OCI-M1 (cell line): ENCODE results near the gene NIN.

ENCODE experiments used
- DNase-seq: peaks from one replicate; lab custom pipeline; 2025; lab: John Stamatoyannopoulos, UW

Gene NIN

DNA sequence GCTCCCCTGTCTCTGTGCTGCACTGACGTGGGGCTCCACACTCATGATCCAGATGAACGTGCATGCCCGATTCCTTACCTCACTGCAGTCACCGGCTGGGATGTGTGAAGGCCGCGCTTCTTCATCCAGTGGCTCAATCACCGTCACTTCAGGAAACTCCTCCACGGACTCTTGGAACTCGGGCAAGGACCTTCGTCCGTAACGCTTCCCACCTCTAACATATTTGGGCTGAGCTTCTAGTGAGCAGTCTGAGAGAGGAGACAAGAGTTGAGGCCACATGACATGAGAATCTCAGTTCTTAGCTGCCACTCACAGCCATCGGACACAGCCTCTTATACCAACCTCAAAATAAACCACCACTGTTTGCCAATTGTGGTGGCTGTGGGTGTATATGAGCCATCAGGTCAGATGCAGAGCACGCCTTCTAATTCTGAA, 38.3 kb downstream of the NIN start:
- DNase-seq = no peak

DNA sequence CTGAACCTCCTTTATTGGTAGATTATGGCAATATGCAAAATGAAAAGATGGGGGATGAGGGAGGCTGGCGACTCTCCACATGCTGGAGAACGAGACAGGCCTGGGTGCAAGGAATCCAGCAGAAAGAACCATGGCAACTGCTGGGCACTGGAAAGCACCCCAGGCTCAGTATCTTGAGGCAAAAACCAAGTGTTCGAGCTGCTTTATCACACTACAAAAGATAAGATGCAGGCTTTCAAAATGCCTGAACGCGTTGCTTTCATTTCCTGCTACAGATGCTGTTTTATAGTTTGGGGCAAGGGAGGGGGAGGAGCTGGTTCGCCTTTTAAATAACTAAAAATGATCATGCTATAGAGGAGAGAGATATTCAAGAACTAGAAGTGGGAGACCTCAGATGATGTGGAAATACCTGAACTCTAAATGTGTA, 38.9 kb downstream of the NIN start:
- no peak for DNase-seq

DNA sequence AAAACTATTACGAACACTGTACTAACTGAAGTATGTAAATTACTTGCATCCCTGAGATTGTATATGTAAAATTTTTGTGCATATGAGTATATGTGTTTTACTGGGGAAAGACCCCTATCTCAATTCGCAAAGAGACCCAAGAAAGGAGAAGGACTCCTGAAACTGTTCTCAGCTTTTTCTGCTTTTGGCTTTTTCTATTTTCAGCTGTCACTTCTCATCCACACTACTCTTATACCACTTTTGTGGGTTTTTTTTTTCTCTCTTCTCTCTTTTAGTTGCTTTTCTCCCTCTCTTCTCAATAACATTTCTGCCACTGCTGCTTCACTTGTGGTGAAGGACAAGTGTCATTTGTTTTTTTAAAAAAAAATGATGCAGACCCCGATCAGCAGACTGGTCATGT, 39.8 kb downstream of the NIN start:
- no peak for DNase-seq

DNA sequence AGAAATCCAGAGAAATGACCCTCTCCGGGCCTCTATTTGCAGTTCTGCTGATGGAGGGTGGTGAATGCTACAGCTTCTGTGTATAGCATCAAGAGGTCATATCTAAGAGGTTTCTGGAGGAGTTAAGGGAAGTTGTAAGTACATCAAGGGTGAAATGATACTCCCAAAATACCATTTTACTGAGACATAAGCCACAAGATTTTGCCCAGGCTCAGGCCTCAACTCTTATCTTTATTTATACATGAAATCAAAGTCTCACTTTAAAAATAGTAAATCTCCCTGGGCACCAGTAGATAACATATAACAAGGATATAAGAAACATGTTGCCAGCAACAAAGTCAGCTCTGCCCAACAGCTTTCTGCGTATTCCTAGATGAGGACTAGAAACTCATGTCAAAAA, 40.4 kb downstream of the NIN start:
- DNase-seq = peak; percentile 1

DNA sequence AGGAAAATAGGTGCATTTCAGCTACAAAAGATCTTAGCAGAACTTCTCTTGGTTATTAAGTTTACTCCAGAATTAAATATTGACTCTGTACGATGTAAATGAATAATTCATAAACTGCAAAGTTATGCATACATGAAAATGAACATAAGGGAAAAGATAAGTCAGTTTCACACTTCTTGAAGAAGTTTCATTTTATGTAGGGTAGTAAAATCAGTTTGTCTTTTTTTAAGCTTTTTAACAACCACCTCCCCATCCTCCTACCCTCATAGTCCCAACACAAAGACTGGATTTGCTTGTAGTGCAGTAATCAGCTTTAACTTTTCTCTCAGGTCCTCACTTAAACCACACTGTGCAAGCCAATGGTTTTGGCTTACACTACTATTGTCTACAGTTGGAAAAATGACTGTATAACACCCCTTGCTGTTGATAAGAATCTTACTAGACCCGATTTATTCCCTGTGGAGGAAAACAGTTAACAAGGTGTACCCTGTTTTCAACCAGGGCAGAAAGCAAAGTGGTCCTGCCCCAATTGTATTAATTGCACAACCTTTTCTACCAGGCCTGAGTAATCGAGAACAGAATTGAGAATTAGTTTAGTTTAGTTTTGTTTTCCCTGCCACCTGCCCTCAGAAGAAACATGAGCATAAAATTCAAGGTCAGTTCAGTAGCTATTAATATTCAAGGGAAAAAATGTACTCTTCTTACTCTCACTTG, 44.1 kb downstream of the NIN start:
- no peak for DNase-seq

DNA sequence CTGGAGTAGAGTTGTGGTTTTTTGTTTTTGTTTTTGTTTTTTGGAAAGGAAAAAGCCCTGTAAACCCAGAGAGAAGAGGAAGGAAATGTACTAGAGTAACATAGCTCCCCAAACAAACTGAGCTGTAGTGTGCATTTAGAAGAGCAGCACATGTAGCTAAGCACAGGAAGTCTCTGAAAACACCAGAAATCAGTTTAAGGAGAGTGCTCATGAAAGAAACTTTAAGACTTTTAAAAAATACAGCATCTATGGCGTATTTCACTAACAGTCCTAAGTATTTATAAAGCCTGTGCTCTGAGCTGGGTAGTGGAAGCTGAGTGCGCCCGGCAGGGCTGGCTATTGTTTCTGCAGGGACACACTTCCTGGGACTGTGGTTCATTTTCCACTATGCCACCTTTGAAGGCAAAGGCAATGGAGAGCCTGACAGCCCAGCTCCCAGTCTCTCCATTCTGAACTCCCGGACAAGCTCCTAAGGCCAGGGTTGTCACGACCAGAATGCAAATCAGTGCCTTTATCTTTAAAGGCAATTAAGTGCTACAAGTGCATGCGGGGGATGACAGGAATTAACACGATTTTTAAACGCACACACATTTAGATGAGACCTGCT, 45.4 kb downstream of the NIN start:
- no peak for DNase-seq

DNA sequence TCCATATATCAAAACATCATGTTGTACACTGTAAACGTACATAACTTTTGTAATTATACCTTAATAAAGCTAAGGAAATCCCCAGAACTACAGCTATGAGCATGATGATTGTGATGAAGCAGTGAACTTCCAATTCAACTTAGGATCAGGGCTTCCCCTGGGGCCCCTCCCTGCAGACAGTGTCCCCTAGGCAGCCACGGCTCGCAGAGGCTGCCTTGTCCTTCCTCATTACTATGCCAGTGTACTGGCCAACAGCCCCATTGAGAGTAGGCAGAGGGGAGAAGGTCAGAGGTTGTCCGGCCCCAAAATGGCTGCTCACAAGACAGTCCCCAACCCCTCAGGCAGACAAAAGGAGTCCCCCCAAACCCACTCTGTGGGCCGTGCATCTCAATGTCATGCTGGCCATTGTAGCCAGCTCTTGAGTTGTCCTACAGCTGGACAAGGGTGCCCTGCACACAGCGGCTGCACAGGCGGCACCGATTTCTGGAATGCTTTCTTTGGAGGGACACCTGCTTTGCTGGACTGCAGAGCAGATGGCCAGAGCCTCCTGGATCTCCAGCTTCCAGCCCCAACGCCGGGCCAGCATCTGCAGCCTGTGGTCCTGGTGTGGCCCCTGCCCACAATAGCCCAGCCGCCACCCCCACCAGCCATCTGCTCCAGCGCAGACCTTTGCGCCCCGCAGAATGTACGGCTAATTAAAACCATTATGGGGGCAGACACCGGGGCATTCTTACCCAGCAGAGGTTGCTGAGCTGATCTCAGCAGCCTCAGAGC, 46.1 kb downstream of the NIN start:
- no peak for DNase-seq

DNA sequence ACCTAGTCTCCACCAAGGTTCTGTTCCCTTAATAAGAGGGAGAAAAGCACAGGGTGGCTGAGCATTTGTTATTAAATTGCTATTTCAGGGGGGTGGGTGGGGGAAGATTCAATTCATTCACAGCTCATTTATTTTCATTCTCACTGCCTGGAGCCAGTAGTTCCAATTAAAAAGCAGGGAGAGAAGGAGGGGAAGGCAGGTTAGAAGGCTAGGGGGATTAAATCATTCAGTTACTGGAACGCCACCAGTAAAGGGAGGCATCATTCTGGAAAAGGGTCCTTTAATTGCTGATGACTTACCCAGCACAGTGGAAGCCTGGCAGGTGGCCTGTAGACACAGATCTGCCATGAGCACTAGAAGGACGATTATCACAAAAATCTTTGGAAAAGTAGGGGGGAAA, 47.4 kb downstream of the NIN start:
- no peak for DNase-seq

DNA sequence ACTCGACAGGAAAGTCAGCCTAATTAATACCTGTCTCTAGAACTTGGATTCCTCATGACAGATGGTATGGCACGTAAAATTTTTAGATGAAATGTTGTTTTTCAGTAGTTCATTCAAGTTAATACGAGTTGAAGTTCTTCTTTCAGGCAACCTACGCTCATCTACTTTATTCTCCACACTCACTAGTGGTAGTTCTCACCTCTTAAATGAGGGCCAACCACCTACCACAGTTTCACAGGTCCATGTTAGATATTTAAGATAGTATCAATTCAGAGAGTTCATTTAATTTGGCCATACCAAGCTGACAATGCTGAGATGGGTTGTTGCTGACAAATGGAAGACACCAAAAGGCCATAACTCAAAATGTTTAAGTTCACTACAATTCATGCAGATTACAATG, 50.6 kb downstream of the NIN start:
- no peak for DNase-seq

DNA sequence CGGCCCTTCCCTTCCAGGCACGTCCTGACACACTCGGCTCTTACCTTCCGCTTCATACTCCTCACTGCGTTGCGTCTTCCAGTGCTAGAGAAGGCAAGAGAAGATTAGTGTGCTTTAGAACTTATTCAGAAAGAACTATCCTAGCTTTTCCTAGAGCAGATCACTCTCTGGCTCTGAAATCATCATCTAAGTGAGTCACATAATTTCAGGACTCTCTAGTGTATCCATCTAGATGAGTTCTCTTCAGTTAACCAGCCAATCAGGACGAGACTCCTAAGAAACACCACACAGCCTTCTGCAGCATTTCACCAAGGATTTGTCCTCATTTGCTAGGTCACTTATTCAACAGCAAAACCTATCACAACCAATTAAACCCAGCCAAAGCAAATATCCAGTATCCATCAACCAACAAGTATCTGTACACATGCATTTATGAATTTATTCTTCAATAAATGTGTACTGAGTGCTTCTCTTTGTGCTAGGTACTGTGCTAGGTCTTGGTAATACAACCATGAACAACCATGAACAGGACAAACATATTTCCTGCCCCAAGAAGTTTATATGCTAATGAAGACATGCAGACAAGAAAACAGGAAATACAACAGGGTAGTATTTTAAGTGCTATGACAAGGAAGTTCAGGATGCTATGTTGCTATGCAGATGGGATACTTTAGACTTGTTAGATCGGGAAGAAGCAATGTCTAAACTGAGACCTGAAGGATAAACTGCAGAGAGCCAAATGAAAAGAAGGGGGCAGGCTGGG, 52.1 kb downstream of the NIN start:
- DNase-seq = no peak

DNA sequence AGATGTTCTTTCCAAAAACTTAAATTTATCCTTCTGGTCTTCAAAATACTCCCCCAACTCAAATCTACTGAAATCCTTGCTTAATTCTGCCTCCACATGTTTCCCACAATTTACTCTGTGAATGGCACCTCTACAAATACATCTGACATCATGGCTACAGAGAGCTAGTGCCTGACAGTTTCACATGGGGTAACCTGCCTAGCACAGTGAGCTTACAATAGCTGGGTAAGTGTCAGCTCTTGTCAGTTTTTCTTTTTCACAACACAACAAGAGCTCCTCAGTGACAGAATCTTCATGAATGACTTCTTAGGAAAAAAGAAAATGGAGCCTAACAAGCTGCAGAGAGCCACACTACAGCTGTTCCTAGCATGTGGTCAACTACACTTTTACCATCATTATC, 54.4 kb downstream of the NIN start:
- DNase-seq = no peak

DNA sequence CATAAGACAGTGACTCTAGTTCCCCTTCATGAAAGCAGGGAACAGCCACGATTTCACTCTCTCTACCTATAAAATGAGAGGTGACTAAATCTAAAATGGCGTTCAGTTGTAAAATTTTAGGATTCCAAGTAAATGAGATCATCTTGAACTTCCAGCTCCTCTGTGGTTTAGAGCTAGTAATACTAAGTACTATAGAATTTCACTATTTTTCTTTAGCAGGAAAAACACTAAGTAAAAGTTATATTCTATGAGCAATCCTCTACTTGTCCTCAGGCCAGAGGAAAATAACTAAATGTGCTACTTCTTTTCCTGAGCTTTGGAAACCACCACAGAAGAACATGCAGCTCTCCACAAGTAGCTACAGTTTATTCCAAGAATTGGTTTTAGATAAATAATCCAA, 55.6 kb downstream of the NIN start:
- no peak for DNase-seq

DNA sequence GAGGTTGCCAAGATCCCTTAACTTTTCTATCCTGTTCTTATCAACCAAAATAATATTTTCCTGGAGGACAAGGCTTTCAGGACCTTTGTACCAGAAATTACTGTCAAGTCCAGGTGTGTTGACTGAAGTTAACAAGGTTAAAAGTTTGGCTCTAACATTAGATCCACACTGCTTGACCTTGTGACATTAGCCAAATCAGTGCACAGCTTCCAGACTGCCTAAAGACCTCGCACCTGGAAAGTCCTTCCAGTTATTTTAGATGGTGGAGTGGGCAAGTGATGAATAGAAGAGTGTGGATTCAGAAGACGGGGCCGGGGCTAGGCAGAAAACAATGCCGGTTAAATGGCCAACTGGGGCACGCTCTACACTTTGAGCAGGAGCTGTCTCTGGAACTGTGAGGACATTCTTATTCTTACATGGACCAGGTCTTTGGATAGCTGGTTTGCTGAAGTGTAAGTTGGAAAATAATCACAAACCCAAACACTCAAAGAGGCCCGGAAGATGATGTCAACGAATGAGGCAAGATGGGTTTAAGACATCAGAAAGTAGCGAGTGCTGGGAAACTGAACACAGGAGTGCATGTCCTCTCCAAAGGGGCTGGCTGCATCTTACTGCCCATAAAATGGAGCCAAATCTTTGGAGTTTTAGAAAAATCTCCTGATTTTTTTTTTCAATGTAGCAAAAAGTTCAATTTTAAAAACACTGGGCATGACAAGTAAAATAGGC, 56.3 kb downstream of the NIN start:
- no peak for DNase-seq

DNA sequence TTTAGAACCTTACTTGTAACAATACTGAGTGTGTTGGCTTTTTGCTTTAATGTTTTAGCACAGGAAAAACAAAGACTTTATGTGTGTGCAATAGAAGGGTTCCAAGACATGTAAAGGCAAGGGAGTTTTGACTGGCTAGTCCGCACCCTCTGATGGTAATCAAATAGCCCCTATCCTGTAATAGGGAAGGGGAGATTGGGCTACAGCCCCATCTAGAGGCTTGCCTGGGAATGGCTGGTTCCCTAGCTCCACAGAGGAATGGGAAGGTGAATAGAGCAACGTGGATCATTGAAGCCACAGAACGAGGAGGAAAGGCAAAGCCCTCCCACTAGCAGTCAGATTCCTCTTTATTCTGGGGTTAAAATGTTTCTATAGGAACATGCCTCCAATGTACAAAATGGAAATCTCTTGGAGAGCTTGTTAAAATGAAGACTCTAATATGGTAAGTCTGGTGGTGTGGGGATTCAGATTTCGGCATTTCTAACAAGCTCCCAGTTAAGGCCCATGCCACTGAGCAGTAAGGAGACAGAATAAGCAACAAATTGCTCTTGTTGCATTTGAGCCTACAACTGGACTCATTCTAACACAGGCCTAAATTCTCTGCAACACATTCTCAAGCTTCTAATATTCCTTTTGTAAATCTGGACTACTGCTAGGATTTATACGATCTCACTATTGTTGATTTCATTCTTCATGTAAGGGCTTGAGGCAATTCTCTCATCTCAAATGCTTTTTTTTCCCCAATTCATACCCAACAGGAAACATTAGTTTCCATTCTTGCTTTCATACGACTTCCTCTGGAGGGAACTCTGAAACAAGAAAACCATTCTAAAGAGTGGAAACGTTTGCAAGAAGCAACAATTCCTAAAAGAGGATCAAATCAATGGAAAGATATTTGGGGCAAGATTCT, 57.1 kb downstream of the NIN start:
- peak; percentile 72 for DNase-seq

DNA sequence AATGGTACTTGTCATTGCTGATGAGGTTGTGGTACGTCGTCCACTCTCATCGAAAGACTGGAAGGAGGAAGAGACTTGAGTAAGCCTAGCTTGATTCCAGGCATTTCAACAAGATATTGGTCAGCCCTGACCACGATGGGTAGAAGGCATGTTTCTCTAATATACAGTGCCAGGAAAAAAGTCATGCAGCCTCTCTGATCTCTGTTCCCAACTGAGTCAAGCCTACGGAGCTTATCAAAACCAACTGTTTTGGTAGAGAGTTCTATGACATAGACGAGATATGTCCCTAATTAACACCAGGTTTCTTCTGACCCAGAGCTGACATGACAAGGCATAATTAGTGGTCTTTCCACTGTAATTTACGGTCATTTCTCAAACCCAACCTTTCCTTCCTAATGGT, 58.5 kb downstream of the NIN start:
- no peak for DNase-seq

DNA sequence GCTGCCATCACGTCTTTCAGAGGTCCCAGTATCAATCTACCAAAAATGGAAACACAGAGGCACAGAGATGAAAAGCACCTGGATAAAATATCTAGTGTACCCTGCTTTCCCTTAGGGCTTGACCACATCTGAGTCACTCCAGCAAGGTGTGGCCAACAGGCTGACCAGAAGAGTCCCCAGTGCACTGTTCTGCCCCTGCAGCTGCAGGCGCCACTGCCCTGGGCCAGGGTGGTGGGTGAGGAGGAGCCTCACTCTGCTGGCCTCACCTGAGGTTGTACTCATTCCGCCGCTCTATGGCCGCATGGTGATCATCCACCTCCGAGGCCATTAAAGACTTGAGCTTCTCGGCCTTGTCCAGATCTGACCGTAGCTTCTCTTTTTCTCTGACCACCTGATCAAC, 60.4 kb downstream of the NIN start:
- DNase-seq = no peak

DNA sequence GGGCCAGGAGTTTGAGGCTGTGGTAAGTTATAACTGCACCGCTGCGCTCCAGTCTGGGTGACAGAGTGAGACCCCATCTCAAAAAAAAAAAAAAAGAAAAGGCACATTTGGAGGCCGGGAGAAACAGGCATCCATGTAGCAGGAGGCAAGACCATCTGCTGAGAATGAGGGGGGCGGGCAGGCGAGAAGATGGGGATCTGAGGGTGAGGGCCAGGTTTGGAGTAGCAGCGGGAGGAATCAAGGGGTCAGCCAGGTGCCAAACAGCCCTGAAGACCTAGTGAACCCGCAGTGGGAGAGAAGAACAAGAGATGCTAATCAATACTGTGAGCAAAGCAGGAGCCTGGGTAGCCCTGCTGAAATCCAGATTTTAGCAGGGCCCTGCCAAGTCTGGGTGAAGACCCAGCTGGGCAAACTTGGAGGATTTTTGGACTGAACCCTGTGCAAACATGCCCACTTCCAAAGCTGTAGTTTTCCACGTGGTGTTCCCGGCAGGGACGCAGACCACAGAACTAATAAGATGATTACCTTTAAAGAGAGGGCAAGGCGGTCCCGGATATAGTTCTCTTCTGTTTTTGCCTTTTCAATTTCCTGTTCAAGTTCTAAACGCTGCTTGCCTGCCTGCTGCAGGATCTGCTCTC, 61.0 kb downstream of the NIN start:
- DNase-seq = no peak

DNA sequence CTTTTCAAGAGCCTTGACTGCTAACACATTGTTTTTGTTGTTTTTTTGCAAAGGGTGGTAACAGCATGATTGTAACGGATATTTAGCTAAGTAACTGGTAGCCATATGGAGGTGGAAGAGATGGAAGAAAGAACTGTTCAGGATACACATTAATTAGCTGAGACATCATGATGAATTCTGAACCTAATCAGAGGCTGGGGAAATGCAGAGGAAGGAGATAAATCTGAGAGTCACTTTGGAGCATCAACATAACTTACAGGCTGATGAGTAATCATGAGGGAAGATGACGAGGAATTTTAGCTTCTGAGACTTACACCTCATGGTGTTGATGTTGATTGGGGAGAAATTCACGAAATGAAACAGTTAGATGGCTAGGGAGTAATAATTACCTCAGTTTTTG, 62.3 kb downstream of the NIN start:
- DNase-seq = no peak

DNA sequence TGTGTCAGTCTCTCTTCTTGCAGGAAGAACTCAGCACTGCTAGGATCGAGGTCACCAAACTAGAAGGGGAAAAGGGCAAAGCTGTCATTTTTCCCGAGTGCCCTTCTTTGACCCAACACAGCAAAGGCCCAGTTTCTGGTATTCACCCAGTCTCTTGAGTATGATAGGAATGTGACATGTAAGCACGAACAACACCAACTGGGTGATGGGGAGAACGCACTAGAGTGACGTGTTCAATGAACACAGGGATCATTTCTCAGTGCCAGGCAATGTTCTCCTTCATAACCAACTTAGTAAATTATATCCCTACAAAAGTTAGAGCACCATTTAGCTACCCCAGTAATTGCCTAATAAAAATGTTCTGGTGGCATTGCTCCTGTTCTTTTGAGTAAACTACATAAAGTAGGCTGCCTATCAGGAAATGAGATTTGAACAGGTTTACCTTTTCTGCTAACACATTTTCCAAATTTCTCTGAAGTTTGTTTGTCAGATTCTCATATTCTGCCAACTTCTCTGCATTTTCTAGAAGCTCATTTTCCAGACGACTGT, 64.5 kb downstream of the NIN start:
- DNase-seq = no peak
